HepG2 (cell line): ENCODE data around the gene IL32.

Experiments used
- CEBPB ChIP-seq: IDR thresholded peaks from 2 replicates; pipeline ENCODE4 v1.6.1; 2011; ENCODE audit warnings: low read depth, low read length, improper control_type of control experiment, borderline replicate concordance
- FOXJ3 ChIP-seq: sonication (generic); formaldehyde crosslinking; IDR thresholded peaks from 2 replicates; pipeline ENCODE4 v1.4.0; 2020; ENCODE audit warnings: missing genetic modification reagents, mild to moderate bottlenecking, borderline replicate concordance
- NFYB ChIP-seq: sonication (generic); formaldehyde crosslinking; IDR thresholded peaks from 2 replicates; pipeline ENCODE4 v1.4.0; 2020; ENCODE audit warnings: missing genetic modification reagents
- POLR2A ChIP-seq, 2 experiments: IDR thresholded peaks; 2 replicates each; pipeline ENCODE4 v1.6.1; 2011; ENCODE audit warnings: low read depth in 2 of 2, low read length in 2 of 2, mild to moderate bottlenecking in 1 of 2, moderate library complexity in 1 of 2; ENCODE audit not compliant: insufficient read depth in 1 of 2
- POLR2AphosphoS2 ChIP-seq: IDR thresholded peaks from 2 replicates; pipeline ENCODE4 v1.6.1; 2011; ENCODE audit warnings: low read depth, low read length, improper control_type of control experiment
- SETDB1 ChIP-seq: sonication (generic); formaldehyde crosslinking; IDR thresholded peaks from 2 replicates; pipeline ENCODE4 v1.5.1; 2020; ENCODE audit warnings: missing genetic modification reagents, mild to moderate bottlenecking, borderline replicate concordance
- SNRNP70 ChIP-seq: fragments of 200-400 bp; formaldehyde crosslinking; IDR thresholded peaks from 2 replicates; pipeline ENCODE4 v1.6.1; 2017; ENCODE audit warnings: mild to moderate bottlenecking, low read depth, low read length, moderate library complexity
- SP1 ChIP-seq, 2 experiments: fragments of 450-650 bp in 1 of 2; sonication (generic) in 1 of 2; formaldehyde crosslinking in 1 of 2; IDR thresholded peaks; 2 replicates each; pipeline versions ENCODE4 v1.4.0 to v1.6.1; 2016 to 2020; ENCODE audit warnings: missing genetic modification reagents in 1 of 2
- TBP ChIP-seq: sonication (generic); formaldehyde crosslinking; IDR thresholded peaks from 2 replicates; pipeline ENCODE4 v1.5.0; 2020; ENCODE audit warnings: missing genetic modification reagents
- TCF7 ChIP-seq: sonication (generic); IDR thresholded peaks from 2 replicates; pipeline ENCODE4 v1.6.1; 2016; ENCODE audit warnings: antibody characterized with exemption, low read depth
- YY1 ChIP-seq: IDR thresholded peaks from 2 replicates; pipeline ENCODE4 v1.6.1; 2011; ENCODE audit warnings: low read length, low read depth, moderate library complexity, mild to moderate bottlenecking; ENCODE audit not compliant: insufficient read depth, insufficient replicate concordance
- ZNF550 ChIP-seq: sonication (generic); formaldehyde crosslinking; IDR thresholded peaks from 2 replicates; pipeline ENCODE4 v1.4.0; 2020; ENCODE audit warnings: mild to moderate bottlenecking, missing genetic modification reagents, borderline replicate concordance
- TF ChIP-seq, protein P1 (sequence below): sonication (generic); formaldehyde crosslinking; IDR thresholded peaks from 2 replicates; pipeline ENCODE4 v1.8.1; 2023; ENCODE audit warnings: mild to moderate bottlenecking, inconsistent platforms, moderate library complexity, missing genetic modification reagents, borderline replicate concordance
- TF ChIP-seq, protein P2 (sequence below): sonication (generic); formaldehyde crosslinking; IDR thresholded peaks from 2 replicates; pipeline ENCODE4 v1.4.0; 2020; ENCODE audit warnings: mild to moderate bottlenecking, low read depth, missing genetic modification reagents

DNA sequence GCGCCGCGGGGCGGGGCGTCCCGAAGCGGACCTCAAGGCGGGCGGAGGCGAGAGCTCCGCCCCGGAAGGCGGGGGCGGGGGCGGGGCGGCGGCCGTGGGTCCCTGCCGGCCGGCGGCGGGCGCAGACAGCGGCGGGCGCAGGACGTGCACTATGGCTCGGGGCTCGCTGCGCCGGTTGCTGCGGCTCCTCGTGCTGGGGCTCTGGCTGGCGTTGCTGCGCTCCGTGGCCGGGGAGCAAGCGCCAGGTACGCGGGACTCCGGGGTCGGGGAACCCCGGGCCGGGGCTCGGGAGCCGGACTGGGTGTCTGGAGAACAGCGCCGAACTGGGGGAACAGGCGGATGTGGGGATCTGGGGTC is 45.2 kb upstream of the IL32 start, which contains the start of gene TNFRSF12A:
- TF ChIP-seq FOXJ3 (CRISPR knock-in tag) (no peak), ZNF550 (CRISPR knock-in tag) (no peak), POLR2A (IDR thresholded peaks at IDR 0.05; ENCODE audit: insufficient read depth in 1 of 2, low read depth in 2 of 2, low read length in 2 of 2) (peak; percentile 63 to 92; a peak in 3 of 4 replicates), TBP (CRISPR knock-in tag) (no peak), TCF7 (no peak), NFYB (CRISPR knock-in tag) (no peak), POLR2AphosphoS2 (no peak), SETDB1 (no peak), SNRNP70 (no peak), SP1 (IDR thresholded peaks at IDR 0.05) (no peak), SP1 (CRISPR knock-in tag; IDR thresholded peaks at IDR 0.05) (no peak), CEBPB (no peak), YY1 (no peak)
- TF ChIP-seq, protein P1, sequence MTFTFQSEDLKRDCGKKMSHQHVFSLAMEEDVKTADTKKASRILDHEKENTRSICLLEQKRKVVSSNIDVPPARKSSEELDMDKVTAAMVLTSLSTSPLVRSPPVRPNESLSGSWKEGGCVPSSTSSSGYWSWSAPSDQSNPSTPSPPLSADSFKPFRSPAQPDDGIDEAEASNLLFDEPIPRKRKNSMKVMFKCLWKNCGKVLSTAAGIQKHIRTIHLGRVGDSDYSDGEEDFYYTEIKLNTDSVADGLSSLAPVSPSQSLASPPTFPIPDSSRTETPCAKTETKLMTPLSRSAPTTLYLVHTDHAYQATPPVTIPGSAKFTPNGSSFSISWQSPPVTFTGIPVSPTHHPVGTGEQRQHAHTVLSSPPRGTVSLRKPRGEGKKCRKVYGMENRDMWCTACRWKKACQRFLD: no peak
- TF ChIP-seq, protein P2, sequence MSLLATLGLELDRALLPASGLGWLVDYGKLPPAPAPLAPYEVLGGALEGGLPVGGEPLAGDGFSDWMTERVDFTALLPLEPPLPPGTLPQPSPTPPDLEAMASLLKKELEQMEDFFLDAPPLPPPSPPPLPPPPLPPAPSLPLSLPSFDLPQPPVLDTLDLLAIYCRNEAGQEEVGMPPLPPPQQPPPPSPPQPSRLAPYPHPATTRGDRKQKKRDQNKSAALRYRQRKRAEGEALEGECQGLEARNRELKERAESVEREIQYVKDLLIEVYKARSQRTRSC (CRISPR knock-in tag): no peak
